NCI-H2227 (cell line): ENCODE data around the gene F2RL3.

Experiments
- DNase-seq: peaks from one replicate; lab custom pipeline; 2025; ENCODE audit not compliant: unreplicated experiment; lab: John Stamatoyannopoulos, UW

Gene F2RL3

DNA sequence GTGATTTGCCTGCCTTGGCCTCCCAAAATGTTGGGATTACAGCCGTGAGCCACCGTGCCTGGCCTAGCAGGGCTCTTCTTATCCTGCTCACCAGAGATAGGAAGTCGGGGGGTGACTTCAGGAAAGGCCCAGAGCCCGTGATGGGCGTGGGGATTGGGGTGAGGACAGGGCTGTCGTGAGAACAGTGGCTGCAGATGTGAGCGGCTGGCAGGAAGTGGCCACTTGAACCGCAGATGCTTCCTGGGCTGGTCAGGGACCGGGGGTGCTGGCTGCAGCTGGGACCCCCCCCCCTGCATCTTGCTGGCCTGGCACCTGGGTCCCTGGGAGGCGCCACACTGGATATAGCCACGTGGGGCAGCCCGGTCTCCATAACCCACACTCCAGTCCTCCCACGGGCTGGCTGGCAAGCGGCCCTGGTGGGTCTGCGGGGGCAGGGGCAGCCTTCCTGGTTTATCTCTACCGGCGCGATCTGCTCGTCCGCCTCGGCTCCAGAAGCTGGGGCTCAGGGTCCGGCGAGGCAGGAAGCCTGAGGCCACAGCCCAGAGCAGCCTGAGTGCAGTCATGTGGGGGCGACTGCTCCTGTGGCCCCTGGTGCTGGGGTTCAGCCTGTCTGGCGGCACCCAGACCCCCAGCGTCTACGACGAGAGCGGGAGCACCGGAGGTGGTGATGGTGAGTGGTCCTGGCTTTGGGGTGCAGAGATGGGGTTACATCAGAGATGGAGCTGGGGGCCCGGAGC is at the start of gene F2RL3:
Gene F2RL3, plus strand, starts transcription at position 371 of the 737 bp plus-strand sequence. Its CDS starts 191 bp downstream, at position 562.
- no peak for DNase-seq

DNA sequence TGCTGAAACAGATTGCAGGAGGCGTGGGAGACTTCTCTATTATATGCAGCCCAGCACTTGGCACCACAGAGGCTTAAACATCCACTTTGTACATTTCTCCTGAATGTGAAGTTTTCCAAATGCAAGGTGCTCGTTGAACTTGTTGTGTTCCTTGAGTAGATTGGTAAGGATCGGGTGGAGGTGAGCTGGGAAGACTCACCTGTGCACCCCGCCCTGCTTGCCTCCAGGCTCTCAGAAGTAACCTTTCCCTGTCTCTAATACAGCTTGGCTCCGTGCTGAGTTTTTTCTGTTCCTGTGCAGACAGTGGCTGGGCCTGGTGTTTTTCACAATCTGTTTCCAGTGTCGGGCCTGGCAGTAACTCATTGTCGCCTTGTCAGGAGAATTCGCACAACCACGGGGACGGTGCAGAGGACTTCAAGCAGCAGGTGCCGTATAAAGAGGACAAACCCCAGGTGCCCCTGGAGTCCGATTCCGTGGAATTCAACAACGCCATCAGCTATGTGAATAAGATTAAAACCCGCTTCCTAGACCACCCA is 47.3 kb upstream of the F2RL3 start:
- DNase-seq, result no peak

DNA sequence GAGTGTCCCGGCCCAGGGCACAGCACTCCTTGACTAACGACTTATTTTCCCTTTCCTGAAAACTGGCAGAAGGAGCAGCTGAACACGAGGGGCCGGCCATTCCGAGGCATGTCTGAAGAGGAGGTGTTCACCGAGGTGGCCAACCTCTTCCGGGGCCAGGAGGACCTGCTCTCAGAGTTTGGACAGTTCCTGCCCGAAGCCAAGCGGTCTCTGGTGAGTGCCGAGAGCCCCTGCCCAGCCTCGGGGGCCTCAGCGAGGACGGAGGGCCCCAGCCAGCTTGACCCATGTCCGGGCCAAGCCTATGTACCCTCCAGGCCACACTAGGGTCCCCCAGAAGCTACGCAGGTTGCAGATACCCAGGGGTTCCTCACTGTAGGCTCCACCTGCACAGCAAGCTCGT is 41.9 kb upstream of the F2RL3 start:
- DNase-seq, result no peak

DNA sequence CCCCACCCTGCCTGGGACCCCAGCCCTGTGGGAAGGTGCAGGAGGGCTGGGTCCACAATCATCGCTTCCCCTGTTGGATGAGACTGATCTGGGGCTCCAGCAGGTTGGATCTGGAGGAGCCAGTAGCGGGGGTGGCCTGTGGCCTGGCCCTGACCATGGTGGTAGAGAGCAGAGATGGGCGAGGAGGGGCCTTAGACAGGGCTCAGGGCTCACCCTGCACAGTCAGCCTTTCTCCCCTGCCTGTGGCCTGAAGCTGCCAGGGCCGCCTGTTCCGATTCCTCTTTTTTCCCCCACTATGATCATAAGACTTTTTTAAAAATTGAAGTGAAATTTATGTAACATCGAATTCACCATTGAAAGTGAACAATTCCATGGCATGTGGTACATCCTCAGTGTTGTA is 41.4 kb upstream of the F2RL3 start:
- DNase-seq, result no peak

DNA sequence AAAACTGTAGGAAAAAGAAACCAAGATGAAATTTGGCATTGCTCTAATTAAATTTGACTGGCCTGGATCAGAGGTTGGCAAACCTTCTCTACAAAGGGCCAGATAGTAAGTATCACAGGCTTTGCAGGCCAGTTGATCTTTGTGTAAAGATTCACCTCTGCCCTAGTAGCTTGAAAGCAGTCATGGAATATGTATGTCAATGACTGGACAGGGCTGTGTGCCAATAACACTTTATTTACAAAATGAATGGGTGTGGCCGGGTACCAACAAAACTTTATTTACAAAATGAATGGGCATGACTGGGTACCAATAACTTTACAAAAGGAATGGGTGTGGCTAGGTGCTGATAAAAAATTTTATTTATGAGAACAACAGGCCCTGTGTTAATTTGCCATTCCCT is 39.6 kb upstream of the F2RL3 start:
- DNase-seq, result no peak

DNA sequence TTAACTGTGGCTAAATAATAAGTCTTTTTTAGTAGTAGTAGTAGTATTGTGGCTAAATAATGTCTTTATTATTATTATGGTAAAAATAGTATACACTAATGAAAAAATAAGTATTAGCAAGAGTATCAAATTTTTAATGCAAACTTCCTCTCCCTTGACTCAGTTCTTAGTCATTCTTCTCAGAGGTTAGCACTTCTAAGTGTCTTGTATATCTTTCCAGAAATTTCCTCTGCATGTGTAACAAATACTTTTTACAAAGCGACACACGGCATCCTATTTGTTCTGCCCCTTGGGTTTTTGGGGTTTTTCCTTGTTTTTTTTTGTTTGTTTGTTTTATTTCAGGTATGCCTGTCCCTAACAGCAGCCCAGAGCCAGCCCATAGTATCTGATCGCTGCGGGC is 38.7 kb upstream of the F2RL3 start:
- DNase-seq, result no peak

DNA sequence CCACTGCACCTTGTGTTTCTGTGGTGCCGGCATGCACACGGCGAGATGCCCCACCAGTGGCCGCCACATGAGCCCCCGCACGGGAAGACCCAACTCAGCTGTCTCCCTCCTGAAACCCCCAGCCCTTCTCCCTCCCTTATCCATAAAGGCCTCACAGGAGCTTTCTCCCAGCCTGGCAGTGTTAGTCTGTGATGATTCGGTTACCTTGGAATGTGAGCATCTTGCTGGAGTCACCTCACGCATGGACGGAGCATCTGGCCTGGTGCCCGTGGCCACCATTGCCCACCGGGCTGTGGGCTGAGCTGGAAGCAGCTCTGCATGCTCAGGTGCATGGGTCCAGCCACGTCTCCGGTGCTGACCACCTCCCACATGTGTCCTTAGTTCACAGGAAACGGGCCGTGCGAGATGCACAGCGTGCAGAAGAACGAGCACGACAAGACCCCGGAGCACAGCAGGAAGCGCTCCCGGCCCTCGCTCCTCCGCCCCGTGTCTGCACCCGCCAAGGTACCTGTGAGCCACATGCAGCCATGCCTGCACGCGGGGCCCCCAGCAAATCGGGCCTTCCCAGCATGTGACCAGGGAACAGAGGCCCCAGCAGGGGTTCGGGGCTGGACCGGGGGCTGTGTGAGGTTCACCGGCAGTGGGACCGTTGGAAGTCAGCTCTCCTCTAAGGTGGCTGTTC is 37.6 kb upstream of the F2RL3 start:
- DNase-seq, result no peak

DNA sequence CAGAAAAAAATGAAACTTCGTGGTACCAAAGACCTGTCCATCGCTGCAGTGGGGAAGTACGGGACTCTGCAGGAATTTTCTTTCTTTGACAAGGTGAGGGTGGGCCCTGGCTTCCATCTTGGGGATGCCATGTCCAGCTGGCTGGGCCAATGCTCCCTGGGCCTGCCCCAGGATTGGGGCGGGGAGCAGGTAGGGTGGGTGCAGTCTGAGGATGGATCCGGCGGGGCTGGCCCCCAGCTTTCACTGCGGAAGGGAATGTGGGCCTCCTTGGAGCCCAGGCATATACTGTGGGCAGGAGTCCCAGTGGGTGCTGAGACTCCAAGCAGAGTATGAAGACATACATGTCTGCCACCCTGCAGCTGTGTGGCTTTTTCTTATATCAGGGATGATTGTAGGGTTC is 35.7 kb upstream of the F2RL3 start:
- DNase-seq, result no peak

DNA sequence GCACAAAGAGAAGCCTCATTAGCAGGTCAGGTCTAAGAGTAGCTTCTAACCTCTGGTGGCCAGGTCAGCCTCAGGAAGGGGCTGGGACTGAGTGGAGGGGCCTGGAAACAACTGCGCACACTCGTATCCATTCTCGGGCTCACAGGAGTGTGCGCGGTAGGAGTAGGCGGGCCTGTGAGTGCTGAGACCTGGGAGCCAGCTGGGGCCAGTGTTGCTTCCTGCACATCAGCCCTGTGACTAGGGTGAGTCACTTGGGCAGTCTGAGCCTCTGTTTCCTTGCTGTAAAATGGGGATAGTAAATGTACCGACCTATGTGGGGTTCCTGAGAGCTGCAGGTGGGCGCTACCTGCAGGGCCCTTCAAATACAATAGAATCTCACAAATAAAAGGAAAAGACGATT is 32.7 kb upstream of the F2RL3 start:
- no peak for DNase-seq

DNA sequence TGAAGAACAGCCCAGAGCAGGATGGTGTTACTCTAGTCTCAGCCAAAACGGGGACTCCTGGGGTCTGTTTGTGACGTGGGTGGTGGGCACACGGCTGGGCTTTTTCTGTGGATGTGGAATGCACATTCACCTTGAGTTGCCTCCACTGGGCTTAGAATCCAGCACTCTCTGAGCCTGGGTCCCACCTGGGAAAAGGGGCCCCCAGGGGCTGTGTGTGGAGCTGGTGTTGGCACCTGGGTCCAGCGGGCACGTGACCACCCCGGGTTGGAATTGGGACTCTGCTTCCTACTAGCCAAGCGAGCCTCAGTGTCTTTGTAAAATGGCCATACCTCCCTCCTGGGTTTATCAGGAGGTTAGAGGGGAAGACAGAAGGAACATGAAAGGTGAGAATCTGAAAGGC is 29.2 kb upstream of the F2RL3 start:
- no peak for DNase-seq

DNA sequence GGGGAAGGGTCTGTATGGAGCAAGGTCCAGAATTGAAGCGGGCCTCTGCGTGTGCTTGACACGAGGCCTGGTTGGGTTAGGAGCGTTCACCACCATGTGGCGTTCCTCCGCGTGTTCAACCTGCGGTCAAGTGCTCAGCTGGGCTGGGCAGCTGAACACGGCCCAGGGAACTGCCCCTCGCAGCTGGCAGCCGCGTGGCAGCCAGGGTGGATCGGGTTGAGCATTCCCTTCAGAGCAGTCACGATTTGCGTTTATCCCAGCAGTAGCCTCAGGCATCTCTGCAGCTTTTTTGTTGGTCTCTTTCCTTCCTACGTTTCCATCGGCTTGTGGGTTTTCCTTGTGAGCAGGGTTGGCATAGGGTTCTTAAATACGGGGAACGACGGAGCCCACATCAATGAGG is 28.7 kb upstream of the F2RL3 start:
- DNase-seq, result no peak

DNA sequence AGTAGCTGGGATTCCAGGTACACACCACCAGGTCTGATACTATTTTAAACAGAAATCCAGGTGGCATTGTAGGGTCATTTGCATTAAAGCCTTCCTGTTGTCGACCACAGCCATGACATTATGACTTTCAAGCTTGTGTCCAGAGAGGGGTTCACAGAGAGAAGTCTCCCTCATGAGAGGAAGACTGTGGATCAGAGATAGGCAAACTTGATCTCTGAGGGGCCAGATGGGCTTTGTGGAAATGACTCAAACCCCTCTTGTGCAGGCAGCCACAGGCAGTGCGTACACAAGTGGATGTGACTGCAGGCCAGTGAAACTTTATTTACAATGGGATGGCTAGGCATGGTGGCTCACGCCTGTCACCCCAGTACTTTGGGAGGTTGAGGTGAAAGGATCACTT is 27.8 kb upstream of the F2RL3 start:
- DNase-seq, result no peak

DNA sequence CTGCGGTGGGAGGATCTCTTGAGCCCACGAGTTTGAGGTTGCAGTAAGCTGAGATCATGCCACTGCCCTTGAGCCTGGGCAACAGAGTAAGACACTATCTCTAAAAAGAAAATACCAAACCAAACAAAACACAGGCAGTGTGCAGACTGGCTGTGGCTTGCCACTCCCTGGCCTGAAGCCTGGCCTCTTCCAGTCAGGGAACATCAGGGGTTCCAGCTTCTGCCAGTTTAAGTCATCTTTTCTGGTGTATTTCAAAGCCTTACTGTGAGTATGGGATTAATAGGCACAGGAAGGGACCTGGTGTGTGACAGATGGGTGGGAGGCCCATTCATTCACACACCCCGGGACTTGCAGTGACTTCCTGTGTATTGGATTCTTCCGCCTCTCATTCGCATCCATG is 27.0 kb upstream of the F2RL3 start:
- DNase-seq, result no peak

DNA sequence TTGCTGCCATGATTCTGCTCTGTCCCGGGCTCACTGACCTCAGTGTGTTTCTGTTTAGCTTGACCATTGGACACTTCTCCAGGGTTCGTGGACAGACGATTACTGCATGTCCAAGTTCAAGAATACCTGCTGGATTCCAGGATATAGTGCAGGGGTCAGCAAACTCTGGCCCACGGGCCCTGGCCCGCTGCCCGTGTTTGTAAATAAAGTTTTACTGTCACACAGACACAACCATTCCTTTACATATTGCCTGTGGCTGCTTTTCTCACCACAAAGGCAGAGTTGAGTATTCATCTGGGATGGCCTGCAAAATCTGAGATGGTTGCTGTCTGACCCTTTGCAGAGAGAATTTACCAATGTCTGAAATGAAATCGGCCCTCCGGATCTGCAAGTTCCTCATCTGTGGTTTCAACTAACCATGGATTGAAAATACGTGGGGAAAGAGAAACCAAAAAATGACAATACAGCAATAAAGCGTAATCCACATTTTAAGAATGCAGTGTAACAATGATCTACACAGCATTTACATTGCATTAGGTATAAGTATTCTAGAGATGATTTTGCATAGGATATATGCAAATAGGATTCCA is 25.9 kb upstream of the F2RL3 start:
- no peak for DNase-seq

DNA sequence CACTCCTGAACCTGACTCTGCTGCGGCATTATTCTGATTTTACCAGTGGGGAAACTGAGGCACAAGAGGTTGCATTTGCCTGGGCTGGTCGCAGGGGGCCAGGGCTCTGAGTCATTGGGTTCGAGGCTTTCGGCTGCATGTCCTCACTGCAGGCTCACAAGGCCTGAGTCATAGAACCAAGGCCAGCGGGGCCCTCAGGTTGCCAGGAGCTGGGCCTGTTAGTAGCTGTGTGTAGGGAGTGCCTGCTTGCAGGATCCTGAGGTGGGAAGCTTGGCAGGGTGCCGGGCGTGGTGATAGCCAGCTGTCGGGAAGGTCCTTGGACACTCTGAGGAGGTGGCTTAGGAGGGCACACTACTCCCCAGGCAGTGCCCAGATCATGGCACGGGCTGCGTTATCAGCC is 21.6 kb upstream of the F2RL3 start:
- no peak for DNase-seq

DNA sequence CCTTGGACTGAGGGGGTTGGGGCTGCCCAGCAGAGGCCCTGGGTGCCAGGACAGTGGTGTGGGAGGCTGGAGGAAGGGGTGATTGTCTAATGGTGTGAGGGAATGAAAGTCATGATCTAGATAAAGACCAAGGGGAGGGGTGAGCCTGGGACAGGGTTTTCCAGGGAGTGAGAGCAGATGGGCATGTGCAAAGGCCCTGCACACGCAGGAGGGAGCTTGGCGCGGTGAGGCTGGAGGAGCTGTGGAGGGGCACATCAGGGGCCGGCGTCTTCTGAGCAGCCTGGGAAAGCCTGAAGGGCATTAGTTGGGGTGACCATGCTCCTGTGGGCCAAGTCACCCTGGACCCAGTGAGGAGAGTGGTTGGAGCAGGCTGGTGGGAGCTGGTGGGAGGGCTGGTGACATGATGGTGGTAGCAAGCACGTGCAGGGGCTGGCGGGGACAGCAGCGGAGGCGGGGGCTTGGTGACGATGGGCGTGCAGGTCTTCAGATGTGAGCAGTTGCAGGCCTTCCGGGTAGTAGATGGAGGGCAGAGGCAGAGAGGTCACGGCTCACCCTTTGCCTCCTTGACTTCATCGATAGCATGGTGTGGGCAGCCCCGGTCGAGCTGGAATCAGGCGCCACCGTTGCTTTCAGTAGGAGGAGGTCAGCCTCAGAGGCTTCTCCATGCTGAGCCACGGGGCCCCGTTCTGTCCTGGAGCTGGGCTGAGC is 20.2 kb upstream of the F2RL3 start:
- DNase-seq, result no peak

DNA sequence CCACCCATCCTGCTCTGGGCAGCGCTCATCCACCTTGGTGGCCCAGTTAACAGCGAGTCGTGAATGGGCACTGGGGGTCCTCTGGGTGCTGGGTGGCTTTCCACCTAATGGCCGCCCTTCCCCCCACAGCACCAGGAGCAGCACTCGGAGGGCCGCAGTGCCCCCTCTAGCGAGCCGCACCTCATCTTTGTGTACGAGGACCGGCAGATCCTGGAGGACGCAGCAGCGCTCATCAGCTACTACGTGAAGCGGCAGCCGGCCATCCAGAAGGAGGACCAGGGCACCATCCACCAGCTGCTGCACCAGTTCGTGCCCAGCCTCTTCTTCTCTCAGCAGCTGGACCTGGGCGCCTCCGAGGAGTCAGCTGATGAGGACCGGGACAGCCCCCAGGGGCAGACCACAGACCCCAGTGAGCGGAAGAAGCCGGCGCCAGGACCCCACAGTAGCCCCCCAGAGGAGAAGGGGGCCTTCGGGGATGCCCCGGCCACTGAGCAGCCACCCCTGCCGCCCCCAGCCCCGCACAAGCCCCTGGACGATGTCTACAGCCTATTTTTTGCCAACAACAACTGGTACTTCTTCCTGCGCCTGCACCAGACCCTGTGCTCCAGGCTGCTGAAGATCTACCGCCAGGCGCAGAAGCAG is 19.3 kb upstream of the F2RL3 start:
- DNase-seq, result no peak

DNA sequence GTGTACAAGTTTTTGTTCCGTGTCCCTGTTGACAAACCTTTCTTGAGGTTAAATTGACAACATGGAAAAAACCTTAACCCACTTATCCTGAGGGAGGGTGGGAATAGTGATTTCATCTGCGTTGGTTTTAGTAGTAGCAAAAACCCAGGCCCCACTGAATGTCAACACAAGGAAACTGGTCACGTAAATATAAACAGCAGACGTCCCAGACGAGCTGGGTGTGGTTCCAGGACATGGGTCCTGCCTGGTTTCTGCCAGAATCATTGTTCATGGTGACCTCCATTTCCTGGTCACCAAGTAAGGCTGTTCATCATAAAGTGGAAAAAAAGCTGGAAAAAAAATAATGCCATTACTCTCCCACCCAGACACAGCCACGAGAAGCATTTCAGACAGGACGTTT is 16.9 kb upstream of the F2RL3 start:
- DNase-seq, result no peak

DNA sequence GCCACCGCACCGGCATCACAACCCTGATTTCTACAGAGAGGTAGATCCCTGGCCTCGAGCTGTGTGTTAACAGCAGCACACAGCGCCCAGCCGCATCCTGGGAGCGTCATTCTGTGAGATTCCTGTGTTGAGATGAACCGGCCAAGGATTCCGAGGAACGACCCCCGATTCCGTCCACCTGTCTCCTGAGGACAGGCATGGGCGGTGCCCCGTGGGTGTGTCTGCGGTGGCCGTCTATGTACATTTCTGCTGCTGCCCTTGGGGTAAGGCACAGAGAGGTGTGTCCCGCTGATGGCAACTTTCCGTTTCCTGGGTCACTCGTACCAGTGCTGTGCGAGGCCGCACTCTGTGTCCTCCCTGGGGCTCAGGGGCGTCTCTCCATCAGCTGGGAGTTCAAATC is 16.1 kb upstream of the F2RL3 start:
- no peak for DNase-seq

DNA sequence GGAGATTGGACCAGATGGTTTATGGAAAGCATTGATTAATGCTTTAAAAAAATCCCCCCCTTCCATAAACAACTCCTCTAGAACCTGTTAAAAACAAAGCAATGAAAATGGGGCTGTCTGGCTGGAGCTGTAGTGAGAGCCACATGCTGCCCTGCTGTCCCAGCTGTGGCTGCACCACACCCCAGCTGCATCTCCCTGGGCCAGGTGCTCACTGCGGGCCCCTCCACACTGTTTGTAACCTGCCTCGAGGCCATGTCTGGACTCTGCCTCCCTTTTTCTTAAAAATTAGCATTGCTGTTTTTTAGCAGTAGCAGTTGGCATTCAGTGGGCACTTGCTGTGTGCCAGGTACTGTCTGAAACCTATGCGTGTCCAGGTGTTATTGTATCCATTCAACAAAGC is 15.2 kb upstream of the F2RL3 start:
- no peak for DNase-seq
